Measurements from ENCODE around the gene MYO1D. TPM values are rescaled to one million over a fixed set of nuclear protein-coding genes. Genes with fewer than 3 reads are reported as not detected.

MYO1D gene
- total RNA-seq, 1 experiment from 2014 or later = 1.3 TPM

DNA sequence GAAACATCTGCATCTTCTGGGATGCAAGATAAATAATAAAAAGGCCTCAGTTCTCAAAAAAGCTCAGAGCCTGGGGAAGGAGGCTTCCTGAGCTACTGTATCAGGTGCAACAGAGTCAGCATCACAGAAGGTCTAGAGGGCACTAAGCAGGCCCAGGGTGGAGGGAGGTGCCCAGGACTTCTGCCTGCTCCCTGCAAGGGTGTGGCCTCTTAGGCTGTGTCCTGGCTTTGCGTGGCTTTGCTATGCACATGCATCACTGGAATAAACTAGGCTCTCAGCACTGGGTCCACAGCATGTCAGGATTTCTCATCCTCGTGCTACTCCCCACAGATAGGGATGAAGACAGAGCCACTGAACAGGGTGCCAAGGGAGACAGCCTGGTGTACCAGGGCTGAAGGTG is 364.6 kb downstream of the MYO1D start:
- Histone ChIP-seq H3K27me3 (ENCODE audit: control insufficient read depth, insufficient read depth, low read length) (peaks cover 2% of the 10 kb centered on the region), H3K9me3 (ENCODE audit: control insufficient read depth, insufficient read depth, low read depth, low read length) (no peaks in the 10 kb centered on the region), H3K27ac (ENCODE audit: low read length) (no peak overlapping the region), H3K36me3 (ENCODE audit: control insufficient read depth, insufficient read depth, low read length) (no peaks in the 10 kb centered on the region), H3K4me3 (ENCODE audit: low read depth in 2 of 2, low read length in 2 of 2) (no peak overlapping the region), H3K4me1 (ENCODE audit: control insufficient read depth, insufficient read depth, low read length) (no peaks in the 10 kb centered on the region)
- in situ Hi-C loops (cut with HindIII; ENCODE audit: low pct_unique_long_range_greater_than_20kb, low sequenced_read_pairs) (no loop called here), intact Hi-C loops (cut with micrococcal nuclease; ENCODE audit: unreplicated experiment) (no loop called here)
- ChIA-PET CTCF (no interaction called here), POLR2A (no interaction called here)
- DNase-seq (ENCODE audit: low read depth, low spot score) (no peak), ATAC-seq (no peak)
- no peak for TF ChIP-seq POLR2AphosphoS5 (IDR thresholded peaks at IDR 0.05; ENCODE audit: low read depth, low read length)
- TF ChIP-seq, protein P1, sequence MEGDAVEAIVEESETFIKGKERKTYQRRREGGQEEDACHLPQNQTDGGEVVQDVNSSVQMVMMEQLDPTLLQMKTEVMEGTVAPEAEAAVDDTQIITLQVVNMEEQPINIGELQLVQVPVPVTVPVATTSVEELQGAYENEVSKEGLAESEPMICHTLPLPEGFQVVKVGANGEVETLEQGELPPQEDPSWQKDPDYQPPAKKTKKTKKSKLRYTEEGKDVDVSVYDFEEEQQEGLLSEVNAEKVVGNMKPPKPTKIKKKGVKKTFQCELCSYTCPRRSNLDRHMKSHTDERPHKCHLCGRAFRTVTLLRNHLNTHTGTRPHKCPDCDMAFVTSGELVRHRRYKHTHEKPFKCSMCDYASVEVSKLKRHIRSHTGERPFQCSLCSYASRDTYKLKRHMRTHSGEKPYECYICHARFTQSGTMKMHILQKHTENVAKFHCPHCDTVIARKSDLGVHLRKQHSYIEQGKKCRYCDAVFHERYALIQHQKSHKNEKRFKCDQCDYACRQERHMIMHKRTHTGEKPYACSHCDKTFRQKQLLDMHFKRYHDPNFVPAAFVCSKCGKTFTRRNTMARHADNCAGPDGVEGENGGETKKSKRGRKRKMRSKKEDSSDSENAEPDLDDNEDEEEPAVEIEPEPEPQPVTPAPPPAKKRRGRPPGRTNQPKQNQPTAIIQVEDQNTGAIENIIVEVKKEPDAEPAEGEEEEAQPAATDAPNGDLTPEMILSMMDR (IDR thresholded peaks at IDR 0.05) = no peak
- TF ChIP-seq SIN3A (IDR thresholded peaks at IDR 0.05; ENCODE audit: borderline replicate concordance, insufficient read depth, low read depth, low read length) = no peak
- TF ChIP-seq TCF7L2 (IDR thresholded peaks at IDR 0.05; ENCODE audit: low read depth, low read length) = no peak
- TF ChIP-seq, protein P2, sequence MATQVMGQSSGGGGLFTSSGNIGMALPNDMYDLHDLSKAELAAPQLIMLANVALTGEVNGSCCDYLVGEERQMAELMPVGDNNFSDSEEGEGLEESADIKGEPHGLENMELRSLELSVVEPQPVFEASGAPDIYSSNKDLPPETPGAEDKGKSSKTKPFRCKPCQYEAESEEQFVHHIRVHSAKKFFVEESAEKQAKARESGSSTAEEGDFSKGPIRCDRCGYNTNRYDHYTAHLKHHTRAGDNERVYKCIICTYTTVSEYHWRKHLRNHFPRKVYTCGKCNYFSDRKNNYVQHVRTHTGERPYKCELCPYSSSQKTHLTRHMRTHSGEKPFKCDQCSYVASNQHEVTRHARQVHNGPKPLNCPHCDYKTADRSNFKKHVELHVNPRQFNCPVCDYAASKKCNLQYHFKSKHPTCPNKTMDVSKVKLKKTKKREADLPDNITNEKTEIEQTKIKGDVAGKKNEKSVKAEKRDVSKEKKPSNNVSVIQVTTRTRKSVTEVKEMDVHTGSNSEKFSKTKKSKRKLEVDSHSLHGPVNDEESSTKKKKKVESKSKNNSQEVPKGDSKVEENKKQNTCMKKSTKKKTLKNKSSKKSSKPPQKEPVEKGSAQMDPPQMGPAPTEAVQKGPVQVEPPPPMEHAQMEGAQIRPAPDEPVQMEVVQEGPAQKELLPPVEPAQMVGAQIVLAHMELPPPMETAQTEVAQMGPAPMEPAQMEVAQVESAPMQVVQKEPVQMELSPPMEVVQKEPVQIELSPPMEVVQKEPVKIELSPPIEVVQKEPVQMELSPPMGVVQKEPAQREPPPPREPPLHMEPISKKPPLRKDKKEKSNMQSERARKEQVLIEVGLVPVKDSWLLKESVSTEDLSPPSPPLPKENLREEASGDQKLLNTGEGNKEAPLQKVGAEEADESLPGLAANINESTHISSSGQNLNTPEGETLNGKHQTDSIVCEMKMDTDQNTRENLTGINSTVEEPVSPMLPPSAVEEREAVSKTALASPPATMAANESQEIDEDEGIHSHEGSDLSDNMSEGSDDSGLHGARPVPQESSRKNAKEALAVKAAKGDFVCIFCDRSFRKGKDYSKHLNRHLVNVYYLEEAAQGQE (IDR thresholded peaks at IDR 0.05; ENCODE audit: insufficient read depth in 1 of 2, low read depth in 2 of 2, low read length in 1 of 2) = no peak
- no TSS peak for BruUV-seq (replicated peaks)

DNA sequence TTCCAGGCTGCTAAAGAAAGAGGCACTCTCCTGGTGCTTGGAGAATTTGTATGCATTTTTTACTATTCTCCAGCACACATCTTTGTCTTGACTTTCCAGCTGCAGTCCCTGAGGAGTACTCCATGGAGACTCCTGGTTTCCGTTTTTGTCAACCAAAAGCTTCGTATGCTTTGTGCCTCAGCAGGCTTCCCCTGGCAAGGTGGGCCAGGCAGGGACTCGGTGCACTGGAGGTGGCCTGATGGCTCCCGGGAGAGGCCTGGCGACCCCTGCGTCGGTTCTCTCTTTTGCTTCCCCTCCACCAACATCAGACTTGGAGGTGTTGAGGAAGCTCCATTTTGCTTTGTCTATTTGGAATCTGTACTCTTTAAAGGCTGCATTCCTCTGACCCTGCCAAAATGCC is 366.5 kb downstream of the MYO1D start:
- POLR2A ChIA-PET = no interaction called here
- CTCF ChIA-PET = no interaction called here
- BruUV-seq (replicated peaks) = no TSS peak
- H3K27ac ChIP-seq (ENCODE audit: low read length) = no peak overlapping the region
- no peaks in the 10 kb centered on the region for H3K4me1 ChIP-seq (ENCODE audit: control insufficient read depth, insufficient read depth, low read length)
- in situ Hi-C loops (cut with HindIII; ENCODE audit: low pct_unique_long_range_greater_than_20kb, low sequenced_read_pairs) (no loop called here), intact Hi-C loops (cut with micrococcal nuclease; ENCODE audit: unreplicated experiment) (no loop called here)
- DNase-seq (ENCODE audit: low read depth, low spot score) = no peak
- no peak for ATAC-seq
- no peaks in the 10 kb centered on the region for H3K36me3 ChIP-seq (ENCODE audit: control insufficient read depth, insufficient read depth, low read length)
- H3K4me3 ChIP-seq (ENCODE audit: low read depth in 2 of 2, low read length in 2 of 2) = no peak overlapping the region
- no peak for TF ChIP-seq POLR2AphosphoS5 (IDR thresholded peaks at IDR 0.05; ENCODE audit: low read depth, low read length)
- TF ChIP-seq SIN3A (IDR thresholded peaks at IDR 0.05; ENCODE audit: borderline replicate concordance, insufficient read depth, low read depth, low read length) = no peak
- TF ChIP-seq TCF7L2 (IDR thresholded peaks at IDR 0.05; ENCODE audit: low read depth, low read length) = no peak
- TF ChIP-seq, protein P2 (IDR thresholded peaks at IDR 0.05; ENCODE audit: insufficient read depth in 1 of 2, low read depth in 2 of 2, low read length in 1 of 2) = no peak
- TF ChIP-seq, protein P1 (IDR thresholded peaks at IDR 0.05) = no peak
- H3K9me3 ChIP-seq (ENCODE audit: control insufficient read depth, insufficient read depth, low read depth, low read length) = no peaks in the 10 kb centered on the region
- H3K27me3 ChIP-seq (ENCODE audit: control insufficient read depth, insufficient read depth, low read length) = peaks cover 2% of the 10 kb centered on the region; the same call in 1 of the 2 replicates

All from Panc1 (cell line).